K562 (cell line): ENCODE data around the gene NKX2-8. TPM values are rescaled to one million over a fixed set of nuclear protein-coding genes. Genes with fewer than 3 reads are reported as not detected.

Source experiments
- ATAC-seq: fragments of 200-7000 bp; cut with Tn5 transposase; 3 replicates; pipeline ENCODE4 v1.9.1; 2020; ENCODE audit warnings: moderate library complexity
- BruUV-seq: library from RNA; stranded (reverse); fragments of 400-500 nt; replicated peaks from 2 replicates; lab custom pipeline; 2021; lab: Mats Ljungman, UMichigan
- CTCF ChIA-PET: fragments of 300-600 bp; formaldehyde crosslinking; extraction: SDS; loops from one replicate; lab custom pipeline; 2021; ENCODE audit warnings: low intra/inter-chr PET ratio; lab: Yijun Ruan, JAX
- POLR2A ChIA-PET: fragments of 300-600, 350-650 bp; sonication (Branson Sonifier 250); formaldehyde crosslinking; extraction: SDS; loops from one replicate; lab custom pipeline; 2021; ENCODE audit warnings: antibody characterized with exemption, inconsistent platforms; lab: Yijun Ruan, JAX
- DNase-seq, 4 experiments: peaks; one replicate each; pipeline versions ENCODE4 v3.0.0 to v3.0.0-alpha.2; 2011 to 2018; ENCODE audit warnings: low spot score in 3 of 4, mixed read lengths in 3 of 4; ENCODE audit errors: extremely low read depth in 1 of 4
- FAIRE-seq: peaks from 2 replicates; lab custom pipeline; 2011; peaks lifted over from hg19 to GRCh38; lab: Jason Lieb, UNC
- H2AFZ ChIP-seq: 2 replicates; pipeline ENCODE4 v1.6.0; 2011; ENCODE audit warnings: low read depth, low read length, control low read depth, inconsistent platforms
- H3K27ac ChIP-seq: fragments of 200-600 bp; 3 replicates; pipeline ENCODE4 v1.8.0; 2011; ENCODE audit warnings: low read depth, mild to moderate bottlenecking, control low read depth, inconsistent platforms, low read length, moderate library complexity, mixed read lengths; ENCODE audit errors: extremely low read depth
- H3K27me3 ChIP-seq, 2 experiments: fragments of 300-600 bp in 1 of 2; 2 replicates in 1 of 2; 3 replicates in 1 of 2; pipeline versions ENCODE4 v1.6.0 to v1.8.0; 2011; ENCODE audit warnings: inconsistent platforms in 2 of 2, low read length in 2 of 2, mild to moderate bottlenecking in 1 of 2, mixed read lengths in 1 of 2, moderate library complexity in 1 of 2; ENCODE audit not compliant: control insufficient read depth in 2 of 2, insufficient read depth in 2 of 2
- H3K36me3 ChIP-seq: fragments of 300-600 bp; 3 replicates; pipeline ENCODE4 v1.8.0; 2011; ENCODE audit warnings: mild to moderate bottlenecking, low read length, inconsistent platforms; ENCODE audit not compliant: control insufficient read depth, insufficient read depth
- H3K4me1 ChIP-seq, 2 experiments: fragments of 200-600 bp in 1 of 2; replicated peaks in 1 of 2; 2 replicates in 1 of 2; 3 replicates in 1 of 2; pipeline versions ENCODE4 v1.5.1 to v1.8.0; 2011; ENCODE audit warnings: inconsistent platforms in 2 of 2, low read length in 2 of 2, mild to moderate bottlenecking in 1 of 2, mixed read lengths in 1 of 2, moderate library complexity in 1 of 2; ENCODE audit not compliant: control insufficient read depth in 2 of 2, insufficient read depth in 2 of 2
- H3K4me2 ChIP-seq: 2 replicates; pipeline ENCODE4 v1.6.1; 2011; ENCODE audit warnings: low read length, control low read depth, inconsistent platforms, mixed read lengths; ENCODE audit not compliant: insufficient read depth
- H3K4me3 ChIP-seq: fragments of 200-600 bp; sonication (generic), shearing (Covaris generic); 2 replicates; pipeline ENCODE4 v1.5.1; 2016; ENCODE audit warnings: control low read depth, inconsistent platforms
- H3K79me2 ChIP-seq: fragments of 200-600 bp; 3 replicates; pipeline ENCODE4 v1.8.0; 2011; ENCODE audit warnings: low read length, inconsistent platforms; ENCODE audit not compliant: control insufficient read depth, insufficient read depth
- H3K9ac ChIP-seq, 2 experiments: 2 replicates each; pipeline versions ENCODE4 v1.6.0 to v1.6.1; 2011; ENCODE audit warnings: low read depth in 2 of 2, low read length in 2 of 2, control low read depth in 1 of 2, inconsistent platforms in 1 of 2, mild to moderate bottlenecking in 1 of 2, mixed read lengths in 1 of 2; ENCODE audit not compliant: insufficient read depth in 1 of 2
- H3K9me1 ChIP-seq: one replicate; pipeline ENCODE4 v1.6.0; 2011; ENCODE audit warnings: inconsistent platforms, mild to moderate bottlenecking, low read length, moderate library complexity; ENCODE audit not compliant: control insufficient read depth, insufficient read depth
- H3K9me3 ChIP-seq: replicated peaks from 2 replicates; pipeline ENCODE4 v1.5.1; 2011; ENCODE audit warnings: low read depth, low read length, inconsistent platforms; ENCODE audit not compliant: control insufficient read depth, insufficient read depth
- H4K20me1 ChIP-seq: replicated peaks from 2 replicates; pipeline ENCODE4 v1.6.1; 2011; ENCODE audit warnings: low read length, inconsistent platforms, mixed read lengths; ENCODE audit not compliant: control insufficient read depth, insufficient read depth
- ARID3B ChIP-seq: fragments of 250-450 bp; sonication (Bioruptor Pico); IDR thresholded peaks from 2 replicates; pipeline ENCODE4 v1.4.0; 2020; ENCODE audit warnings: borderline replicate concordance
- ATF6 ChIP-seq: sonication (generic); formaldehyde crosslinking; IDR thresholded peaks from 2 replicates; pipeline ENCODE4 v1.4.0; 2020; ENCODE audit warnings: mild to moderate bottlenecking, missing genetic modification reagents
- CREB1 ChIP-seq, 2 experiments: sonication (generic) in 1 of 2; formaldehyde crosslinking in 1 of 2; IDR thresholded peaks; 2 replicates each; pipeline versions ENCODE4 v1.6.1 to v1.8.0; 2012 to 2022; ENCODE audit warnings: inconsistent platforms in 1 of 2, mild to moderate bottlenecking in 1 of 2, missing genetic modification reagents in 1 of 2, moderate library complexity in 1 of 2
- HNRNPLL ChIP-seq: fragments of 200-400 bp; formaldehyde crosslinking; IDR thresholded peaks from 2 replicates; pipeline ENCODE4 v1.6.1; 2017; ENCODE audit warnings: low read length, low read depth, mild to moderate bottlenecking; ENCODE audit not compliant: poor library complexity, severe bottlenecking
- MAFF ChIP-seq: IDR thresholded peaks from 2 replicates; pipeline ENCODE4 v1.6.1; 2012; ENCODE audit warnings: low read length, improper control_type of control experiment
- MEIS2 ChIP-seq: fragments of 450-650 bp; IDR thresholded peaks from 2 replicates; pipeline ENCODE4 v1.6.1; 2014; ENCODE audit warnings: mild to moderate bottlenecking; ENCODE audit not compliant: partially characterized antibody
- NCOR1 ChIP-seq: fragments of 450-650 bp; IDR thresholded peaks from 2 replicates; pipeline ENCODE4 v1.6.1; 2016; ENCODE audit warnings: mild to moderate bottlenecking, moderate library complexity
- PTBP1 ChIP-seq: fragments of 200-400 bp; formaldehyde crosslinking; IDR thresholded peaks from 2 replicates; pipeline ENCODE4 v1.6.1; 2017; ENCODE audit warnings: low read depth, low read length
- ZHX1 ChIP-seq: fragments of 150-350 bp; conservative IDR thresholded peaks from 2 replicates; pipeline ENCODE4 v1.6.1; 2014; ENCODE audit warnings: low read length
- ZNF431 ChIP-seq: sonication (generic); formaldehyde crosslinking; IDR thresholded peaks from 2 replicates; pipeline ENCODE4 v1.8.0; 2022; ENCODE audit warnings: mild to moderate bottlenecking, missing genetic modification reagents
- ZNF668 ChIP-seq: fragments of 250-450 bp; sonication (Bioruptor Pico); IDR thresholded peaks from 2 replicates; pipeline ENCODE4 v1.8.0; 2022; ENCODE audit warnings: mild to moderate bottlenecking, inconsistent platforms
- WGBS: fragments of 100-300 bp; shearing (Covaris generic); methylation state at CpG from one replicate; pipeline ENCODE4 v1.1.6; 2016; ENCODE audit warnings: low coverage, mixed read lengths; ENCODE audit not compliant: insufficient coverage; ENCODE audit errors: missing lambda C conversion rate; 5-methylcytosine and 5-hydroxymethylcytosine counted together
- in situ Hi-C: fragments of 300-500 bp; cut with MboI; formaldehyde crosslinking; loops from 4 replicates; pipeline ENCODE4 v1.15.0; 2018; ENCODE audit warnings: inconsistent platforms, mixed read lengths
- intact Hi-C: fragments of 100-400 bp; cut with micrococcal nuclease; formaldehyde crosslinking; loops from 2 replicates; pipeline ENCODE4 v1.14.2; 2022
- polyA plus RNA-seq, 8 experiments: library from polyadenylated mRNA; depleted of rRNA in 4 of 8; stranded (reverse) in 5 of 8; unstranded in 3 of 8; fragments of >200 nt; fragmentation: Nextera tagmentation in 2 of 8; fragmentation: Illumina TruSeq in 1 of 8; extraction: Ambion mirVana in 2 of 8; extraction: Trizol in 1 of 8; gene quantifications; 2 replicates each; pipeline versions ENCODE4 v1.2.1 to v1.2.3, GENCODE V29; 2011 to 2014; ENCODE audit warnings: inconsistent platforms in 1 of 8, missing spikeins in 1 of 8
- total RNA-seq, 7 experiments: library from RNA; depleted of rRNA in 6 of 7; stranded (reverse); fragments of >200 nt in 6 of 7; fragmentation: Illumina TruSeq in 2 of 7; extraction: Trizol in 2 of 7; gene quantifications; 2 replicates each; pipeline versions ENCODE4 v1.2.1 to v1.2.3, GENCODE V29; 2011 to 2021; ENCODE audit warnings: low replicate concordance in 1 of 7

The NKX2-8 gene
- total and polyA plus RNA-seq, 9 of the 15 experiments (the other 6 are each of a cell fraction or from before 2014, with no cell fraction given): not detected

- no peak for TF ChIP-seq ARID3B (CRISPR knock-in tag)
- no peak for TF ChIP-seq ZHX1
- TF ChIP-seq PTBP1: no peak
- TF ChIP-seq, all 486 proteins: peak for 0
Measured at GRCh38 chr14:36582874-36583241, 444 bp upstream of the NKX2-8 start (continued).

GRCh38 chr14:36580856-36581831 is 1.3 kb downstream of the NKX2-8 start:
- Histone ChIP-seq H3K4me1 (peaks cover 0 to 16% of the 10 kb centered on the region in 2 experiments; a peak in 2 of 5 replicates), H3K79me2 (no peaks in the 10 kb centered on the region), H3K4me3 (no peak overlapping the region), H2AFZ (no peak overlapping the region), H3K9ac (no peak overlapping the region), H3K36me3 (no peaks in the 10 kb centered on the region), H3K9me1 (no peaks in the 10 kb centered on the region), H3K4me2 (no peak overlapping the region), H3K27ac (no peak overlapping the region), H4K20me1 (no peaks in the 10 kb centered on the region), H3K9me3 (no peaks in the 10 kb centered on the region), H3K27me3 (peaks cover 2 to 40% of the 10 kb centered on the region in 2 experiments; a peak in 3 of 5 replicates)
- no peak for DNase-seq
- TF ChIP-seq ZNF431 (CRISPR knock-in tag) (no peak), ZNF668 (CRISPR knock-in tag) (no peak), MEIS2 (no peak), CREB1 (IDR thresholded peaks at IDR 0.05) (no peak), CREB1 (CRISPR knock-in tag; IDR thresholded peaks at IDR 0.05) (no peak), HNRNPLL (peak; percentile 50), MAFF (no peak), NCOR1 (no peak), ATF6 (CRISPR knock-in tag) (no peak)
- intact Hi-C loops (no loop called here), in situ Hi-C loops (no loop called here)
- WGBS: 26% methylated on average over 34 of the region's 103 CpGs
- FAIRE-seq: no peak
- ChIA-PET POLR2A (no interaction called here), CTCF (no interaction called here)
- ATAC-seq: no peak
- BruUV-seq: no TSS peak
